HK-2 (cell line): Measurements from ENCODE around the gene SBDS.
A peak's percentile ranks its signal among the peaks of the same experiment; 100 is the strongest.
"Not testable (repeated sequence)": the region's sequence is repeated elsewhere in the genome, so short reads cannot be mapped to it uniquely, and the experiment has no call there.

Source experiments
- DNase-seq: peaks from one replicate; pipeline ENCODE4 v3.0.0-alpha.2; 2018; ENCODE audit not compliant: unreplicated experiment

Gene SBDS

DNA sequence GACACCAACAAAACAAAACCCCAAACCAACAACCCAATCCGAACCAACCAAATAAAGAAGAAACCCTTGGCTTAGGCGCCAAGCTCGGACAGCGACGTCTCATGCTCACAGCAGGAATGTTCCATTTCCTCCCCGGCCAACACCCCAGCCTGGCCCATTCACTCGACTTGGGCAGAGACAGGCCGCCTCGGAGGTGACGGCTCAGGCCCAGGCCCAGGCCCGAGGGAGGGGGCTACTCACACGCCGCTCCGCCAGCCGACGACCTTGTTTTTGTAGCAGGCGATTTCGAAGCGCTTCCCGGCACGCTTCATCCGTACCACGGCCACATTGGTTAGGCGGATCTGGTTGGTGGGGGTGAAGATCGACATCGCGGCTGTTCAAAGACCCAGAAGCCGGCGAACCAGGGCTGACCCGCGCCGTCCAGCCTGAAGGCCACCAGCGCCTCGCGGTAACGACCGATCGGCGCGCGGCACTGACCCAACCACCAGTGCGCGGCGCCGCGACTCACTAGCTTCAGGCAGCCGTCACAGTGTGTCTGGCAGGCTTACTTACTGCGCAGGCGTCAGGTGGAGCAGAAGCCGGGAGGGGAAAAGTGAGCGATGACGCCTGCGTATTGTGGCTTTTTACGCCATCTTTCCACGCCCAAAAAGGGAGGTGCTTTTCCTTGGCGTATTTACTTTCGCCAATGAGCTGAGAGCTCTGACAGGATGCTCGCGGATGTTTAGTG is at the start of gene SBDS:
Gene SBDS, minus strand, starts transcription at position 537 of the 727 bp plus-strand sequence. Its CDS starts 169 bp downstream, at position 368.
- peak; percentile 94 for DNase-seq

DNA sequence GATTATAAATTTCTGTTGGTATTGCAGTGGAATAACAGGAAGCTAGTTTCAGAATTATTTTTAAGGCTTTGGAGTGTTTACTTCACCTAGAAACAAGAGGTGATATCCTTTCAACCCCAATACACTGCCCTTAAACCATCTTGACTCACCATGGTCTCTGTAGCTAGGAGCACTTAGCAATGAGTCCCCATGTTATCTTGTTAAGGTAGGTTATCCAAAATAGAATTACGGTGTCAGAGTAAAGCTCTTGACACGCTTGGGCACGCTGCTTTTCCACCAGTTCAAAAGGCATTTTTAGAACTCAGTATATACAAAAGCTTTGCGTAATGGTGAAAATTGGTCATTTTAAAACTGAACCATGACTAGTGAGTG is 48.2 kb upstream of the SBDS start:
- not testable (repeated sequence) for DNase-seq

DNA sequence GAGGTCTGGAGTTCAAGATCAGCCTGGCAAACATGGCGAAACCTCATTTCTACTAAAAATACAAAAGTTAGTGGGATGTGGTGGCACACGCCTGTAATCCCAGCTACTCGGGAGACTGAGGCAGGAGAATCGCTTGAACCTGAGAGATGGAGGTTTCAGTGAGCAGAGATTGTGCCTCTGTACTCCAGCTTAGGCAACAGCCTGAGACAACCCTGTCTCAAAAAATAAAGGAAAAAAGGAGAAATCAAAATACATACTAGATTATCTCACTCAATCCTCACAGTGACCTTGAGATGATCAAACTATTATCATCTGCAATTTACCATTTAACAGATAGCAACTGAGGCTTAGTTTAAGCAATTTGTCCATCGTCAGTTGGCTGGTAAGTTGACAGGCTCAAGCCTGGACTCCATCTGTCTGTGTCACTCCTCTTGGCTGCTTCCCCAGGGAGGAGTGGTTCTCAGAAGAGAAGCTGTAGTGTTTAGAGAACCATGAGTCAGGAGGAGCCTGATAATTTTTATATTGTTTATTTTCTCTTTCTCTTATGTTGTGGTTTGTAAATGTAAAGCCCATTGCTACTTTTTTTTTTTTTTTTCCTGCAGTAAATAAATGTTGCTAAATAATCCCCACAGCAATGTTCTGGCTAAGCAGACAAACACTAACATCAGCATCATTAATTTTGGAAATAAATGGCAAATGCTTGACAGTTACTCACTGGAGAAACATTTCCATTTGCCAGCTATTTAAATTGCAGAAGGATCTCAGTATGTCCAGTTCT is 47.6 kb upstream of the SBDS start:
- DNase-seq = peak; percentile 24

DNA sequence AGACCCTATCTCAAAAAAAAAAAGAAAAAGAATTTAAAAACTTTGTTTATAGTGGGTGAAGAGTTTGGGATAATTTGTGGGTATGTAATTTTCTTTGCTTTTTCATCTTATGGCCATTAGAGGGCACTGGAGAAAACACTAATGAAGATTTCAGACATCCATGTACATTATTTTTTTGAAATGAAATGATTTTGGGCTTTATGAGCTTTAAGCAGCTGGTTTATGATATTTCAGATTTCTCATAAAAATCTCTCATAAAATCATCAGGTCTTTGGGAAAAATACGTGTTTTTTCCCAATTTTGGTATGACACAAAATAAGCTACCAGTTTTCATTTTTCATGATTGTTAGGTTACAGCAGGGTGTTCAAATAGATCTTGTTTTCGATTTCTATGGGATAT is 45.4 kb upstream of the SBDS start:
- DNase-seq = not testable (repeated sequence)

DNA sequence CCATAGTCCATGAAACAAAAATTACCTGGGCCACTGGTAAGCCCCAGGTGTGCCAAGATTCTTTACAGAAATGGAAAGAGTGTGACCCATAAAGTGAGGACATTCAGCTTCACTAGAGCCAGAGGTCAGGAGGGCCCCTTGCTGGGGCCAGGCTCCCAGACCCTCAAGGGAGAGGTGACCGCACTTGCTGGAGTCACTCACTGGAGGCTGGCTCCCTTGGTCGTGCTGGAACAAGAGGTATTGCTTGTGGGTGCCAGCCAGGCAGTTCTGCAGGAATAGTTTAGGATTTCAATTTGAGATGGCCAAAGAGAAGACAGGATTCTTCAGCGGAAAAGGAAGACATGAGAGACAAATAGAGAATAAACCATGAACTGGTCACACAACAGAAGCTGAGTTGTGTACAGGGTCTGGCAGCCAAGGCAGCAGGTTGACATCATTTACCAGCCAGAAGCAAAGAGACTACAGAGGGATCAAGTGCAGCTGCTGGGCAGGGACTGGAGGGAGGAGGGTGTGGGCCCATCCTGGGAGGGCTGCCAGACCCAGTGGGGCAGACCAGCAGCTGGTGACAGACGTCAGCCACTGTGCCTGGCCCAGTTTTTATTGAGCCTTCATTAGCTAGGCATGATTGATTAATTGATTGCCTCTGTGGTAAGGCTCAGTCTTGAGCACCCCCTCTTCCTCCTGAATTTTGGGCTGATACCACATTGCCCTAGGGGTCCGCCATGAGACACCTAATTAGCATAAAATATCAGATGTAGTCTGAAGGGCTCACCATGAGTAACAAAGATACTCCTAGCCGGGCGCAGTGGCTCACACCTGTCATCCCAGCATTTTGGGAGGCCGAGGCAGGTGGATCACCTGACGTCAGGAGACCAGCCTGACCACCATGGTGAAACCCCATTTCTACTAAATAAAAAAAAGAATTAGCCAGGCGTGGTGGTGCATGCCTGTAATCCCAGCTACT is 41.3 kb upstream of the SBDS start:
- DNase-seq = not testable (repeated sequence)

DNA sequence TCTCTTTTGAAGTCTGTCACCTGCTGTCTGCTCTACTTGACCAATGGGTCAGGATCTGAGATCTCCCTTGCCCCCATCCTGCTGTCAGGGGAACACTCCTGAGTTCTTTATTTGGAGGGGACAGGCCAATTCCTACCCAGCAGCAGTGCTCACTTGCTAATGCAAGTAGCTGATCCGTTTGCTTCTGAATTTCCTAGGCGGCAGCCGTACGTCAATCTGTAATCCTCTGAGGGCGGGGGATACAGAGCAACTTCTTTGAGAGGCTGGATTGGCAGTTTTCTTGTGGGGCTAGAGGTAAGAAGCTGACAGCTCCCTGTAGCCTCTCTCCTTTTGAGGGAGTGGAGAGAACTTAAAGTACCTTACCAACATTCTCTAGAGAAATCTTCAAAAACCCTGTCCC is 37.9 kb upstream of the SBDS start:
- DNase-seq = no peak

DNA sequence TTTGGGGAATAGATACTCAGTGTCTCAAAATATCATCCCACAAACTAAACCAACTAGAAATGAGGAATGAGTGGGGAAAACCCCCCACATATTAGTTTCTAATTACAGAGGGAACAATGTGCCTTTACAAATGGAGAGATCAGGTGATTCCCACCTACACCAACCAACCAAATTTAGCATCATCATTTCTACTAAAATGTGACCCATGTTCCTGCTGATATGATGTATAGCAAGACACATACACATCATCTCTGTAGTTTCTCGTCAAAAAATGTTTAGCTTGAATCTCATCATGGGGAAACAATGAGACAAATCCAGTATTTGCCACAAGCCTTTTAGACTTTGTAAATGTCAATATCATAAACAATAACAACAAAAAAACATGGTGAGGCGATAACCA is 36.3 kb upstream of the SBDS start:
- DNase-seq = not testable (repeated sequence)

DNA sequence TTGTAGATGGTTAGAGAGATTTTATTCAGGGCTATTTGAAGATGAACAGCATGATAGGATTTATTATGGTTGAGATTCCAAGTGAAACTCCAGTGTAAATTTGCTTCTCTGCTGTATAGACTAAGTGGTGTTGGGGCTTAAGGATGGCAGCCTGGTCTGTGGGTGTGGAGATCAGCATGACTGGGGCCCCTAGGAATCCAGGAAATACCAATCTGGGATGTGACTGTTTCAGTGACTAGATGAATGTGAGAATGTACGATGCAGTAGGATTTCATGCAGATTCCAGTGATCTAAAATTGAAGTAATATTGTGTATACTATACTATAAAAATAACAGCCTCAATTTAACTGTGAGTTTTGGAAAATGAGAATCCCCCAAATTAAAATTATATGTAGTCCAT is 30.1 kb upstream of the SBDS start:
- DNase-seq = not testable (repeated sequence)

DNA sequence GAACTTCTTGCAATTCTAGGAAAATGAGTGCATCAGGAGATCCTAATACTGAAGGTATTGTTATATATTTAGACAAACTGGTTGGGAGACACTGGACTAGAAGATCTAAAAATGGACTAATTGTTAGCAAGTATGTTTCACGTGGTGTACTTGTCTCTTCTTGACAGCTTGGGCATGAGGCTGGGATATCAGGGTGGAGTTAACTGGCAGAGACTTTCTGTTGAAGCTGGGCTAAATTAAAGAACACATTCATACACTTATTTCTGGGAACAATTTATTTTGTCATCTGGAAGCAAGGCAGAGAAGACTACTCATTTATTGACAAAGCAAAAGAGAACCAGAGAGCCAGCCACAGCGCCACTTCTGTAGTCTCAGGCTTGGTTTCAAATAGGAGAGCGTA is 27.1 kb upstream of the SBDS start:
- no peak for DNase-seq

DNA sequence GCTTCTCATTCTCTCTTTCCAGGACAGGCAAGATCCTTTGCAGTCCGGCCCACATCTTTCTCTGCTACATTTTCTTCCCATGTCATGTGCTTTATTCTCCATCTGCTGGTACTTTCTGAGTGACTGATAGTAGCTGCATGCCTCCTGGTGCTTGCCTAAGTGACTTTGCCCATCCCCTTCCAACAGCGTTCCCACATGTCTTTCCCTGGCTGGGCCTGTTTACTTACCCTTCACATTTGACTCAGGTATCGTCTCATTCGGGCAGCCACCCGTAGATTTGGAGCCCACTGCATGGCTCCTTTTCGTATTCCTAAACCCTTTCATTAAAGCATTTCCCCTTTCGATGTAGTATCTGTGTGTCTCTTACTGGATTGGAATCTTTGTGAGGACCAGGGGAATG is 25.9 kb upstream of the SBDS start:
- DNase-seq = no peak

DNA sequence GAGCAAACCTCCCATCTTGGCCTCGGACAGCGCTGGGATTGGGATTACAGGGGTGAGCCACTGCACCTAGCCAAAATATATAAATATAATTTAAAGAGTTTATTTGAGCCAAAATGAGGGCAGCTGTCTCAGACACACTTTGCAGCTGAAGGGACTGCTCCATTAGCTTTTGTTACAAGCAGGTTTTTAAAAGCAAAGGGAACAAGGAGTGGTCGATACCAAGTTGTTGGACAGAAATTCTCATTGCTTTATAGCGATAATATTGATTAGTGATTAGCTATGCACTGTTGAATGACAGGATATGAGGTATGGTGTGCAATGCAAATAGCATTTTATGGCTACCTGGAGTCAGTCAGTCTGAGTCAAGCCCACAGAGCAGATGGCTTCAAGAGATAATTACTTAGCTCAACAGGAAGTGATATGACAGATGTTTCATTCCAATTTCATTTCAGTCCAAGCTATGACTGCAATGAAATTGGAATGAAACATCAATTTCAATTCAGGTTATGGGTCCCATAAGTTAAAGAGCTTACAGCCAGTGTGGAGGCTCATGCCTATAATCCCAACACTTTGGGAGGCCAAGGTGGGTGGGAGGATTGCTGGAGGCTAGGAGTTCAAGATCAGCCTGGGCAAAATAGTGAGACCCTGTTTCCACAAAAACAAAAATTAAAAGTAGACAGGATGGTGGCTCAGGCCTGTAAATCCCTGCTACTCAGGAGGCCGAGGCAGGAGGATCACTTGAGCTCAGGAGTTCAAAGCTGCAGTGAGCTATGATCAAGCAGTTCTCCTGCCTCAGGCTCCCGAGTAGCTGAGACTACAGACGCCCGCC is 24.4 kb upstream of the SBDS start:
- DNase-seq = no peak

DNA sequence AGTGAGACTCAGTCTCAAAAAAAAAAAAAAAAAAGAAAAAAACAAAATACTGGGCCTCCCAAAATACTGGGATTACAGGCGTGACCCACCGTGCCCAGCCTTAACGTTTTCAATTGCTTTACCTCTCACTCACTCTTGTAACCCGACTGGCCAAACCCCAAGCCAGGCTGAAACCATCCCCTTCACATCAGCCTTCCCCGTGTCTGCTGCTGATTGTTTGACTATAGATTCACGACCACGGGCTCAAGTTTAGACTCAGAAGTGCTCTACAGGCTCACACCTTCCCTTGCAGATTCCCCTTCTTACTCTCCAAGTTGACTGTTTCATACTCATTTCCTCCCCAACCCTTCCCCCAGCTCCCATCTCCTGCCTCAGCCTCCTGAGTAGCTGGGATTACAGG is 23.6 kb upstream of the SBDS start:
- no peak for DNase-seq

DNA sequence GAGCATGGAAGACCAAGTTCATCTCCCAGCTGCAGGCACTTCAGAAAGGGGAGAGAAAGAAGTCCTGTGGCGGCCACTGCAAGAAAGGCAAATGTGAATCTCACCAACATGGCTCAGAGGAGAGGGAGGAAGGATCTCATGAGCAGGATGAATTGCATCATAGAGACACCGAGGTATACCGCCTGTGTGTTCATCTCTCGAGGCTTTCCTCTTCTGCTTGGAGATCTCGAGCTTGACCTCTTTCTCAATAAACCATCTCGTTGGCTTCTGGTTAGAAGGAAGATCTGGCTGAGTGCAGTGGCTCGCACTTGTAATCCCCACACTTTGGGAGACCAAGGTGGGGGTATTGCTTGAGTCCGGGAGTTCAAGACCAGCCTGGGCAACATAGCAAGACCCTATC is 22.6 kb upstream of the SBDS start:
- not testable (repeated sequence) for DNase-seq

DNA sequence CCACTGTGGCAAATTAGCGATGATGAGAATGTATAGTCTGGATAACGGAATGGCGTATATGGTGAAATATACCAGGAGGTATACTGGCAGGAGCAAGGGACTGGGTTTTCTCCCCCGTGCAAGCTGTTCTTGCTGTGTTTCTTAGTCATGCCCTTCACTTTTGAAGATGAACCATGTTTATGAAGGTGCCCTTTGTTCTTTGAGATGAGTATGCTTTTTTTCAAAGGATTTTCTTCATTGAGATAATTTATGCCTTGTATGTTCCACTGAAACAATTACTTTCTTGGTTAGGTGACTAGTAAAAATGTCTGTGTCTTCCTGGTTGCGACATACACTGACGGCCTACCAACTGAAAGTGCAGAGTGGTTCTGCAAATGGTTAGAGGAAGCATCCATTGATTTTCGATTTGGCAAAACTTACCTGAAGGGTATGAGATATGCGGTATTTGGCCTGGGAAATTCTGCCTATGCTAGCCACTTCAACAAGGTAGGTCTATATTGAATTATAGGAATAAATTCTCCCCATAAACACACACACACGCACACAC is 18.8 kb upstream of the SBDS start:
- not testable (repeated sequence) for DNase-seq

DNA sequence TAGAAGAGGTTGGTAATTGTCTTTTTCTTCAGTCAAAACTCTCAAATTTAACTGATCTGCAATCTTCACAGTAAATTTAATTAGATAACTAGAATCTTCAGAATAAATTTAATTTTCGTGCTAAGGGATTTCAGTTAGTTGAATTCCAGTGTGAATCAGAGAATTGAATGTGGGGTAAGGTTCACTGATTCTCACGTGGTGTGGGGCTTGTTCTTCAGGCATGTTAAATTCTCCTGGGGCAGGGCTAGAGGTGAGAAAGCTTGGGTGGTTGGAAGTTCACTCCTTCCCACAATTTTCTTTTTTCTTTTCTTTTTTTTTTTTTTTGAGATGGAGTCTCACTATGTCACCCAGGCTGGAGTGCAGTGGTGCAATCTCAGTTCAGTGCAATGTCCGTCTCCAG is 14.3 kb upstream of the SBDS start:
- not testable (repeated sequence) for DNase-seq

DNA sequence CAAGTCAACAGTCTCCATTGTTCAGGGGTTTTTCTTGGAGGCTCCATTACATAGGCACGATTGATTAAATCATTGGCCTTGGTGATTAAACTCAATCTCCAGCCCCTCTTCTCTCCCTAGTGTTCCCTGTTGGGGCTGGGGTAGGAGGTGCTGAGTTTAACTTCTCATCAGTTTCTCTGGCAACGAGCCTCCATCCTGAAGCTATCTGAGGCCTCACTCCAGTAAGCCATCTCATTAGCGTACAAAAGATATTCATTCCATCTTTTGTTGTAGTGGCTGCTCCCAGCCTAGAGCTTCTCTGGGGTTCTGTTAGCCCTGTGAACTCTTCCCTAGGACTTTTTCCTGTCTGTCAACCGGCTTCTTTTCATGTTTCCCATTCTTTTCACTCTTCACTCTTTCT is 12.9 kb upstream of the SBDS start:
- no peak for DNase-seq

DNA sequence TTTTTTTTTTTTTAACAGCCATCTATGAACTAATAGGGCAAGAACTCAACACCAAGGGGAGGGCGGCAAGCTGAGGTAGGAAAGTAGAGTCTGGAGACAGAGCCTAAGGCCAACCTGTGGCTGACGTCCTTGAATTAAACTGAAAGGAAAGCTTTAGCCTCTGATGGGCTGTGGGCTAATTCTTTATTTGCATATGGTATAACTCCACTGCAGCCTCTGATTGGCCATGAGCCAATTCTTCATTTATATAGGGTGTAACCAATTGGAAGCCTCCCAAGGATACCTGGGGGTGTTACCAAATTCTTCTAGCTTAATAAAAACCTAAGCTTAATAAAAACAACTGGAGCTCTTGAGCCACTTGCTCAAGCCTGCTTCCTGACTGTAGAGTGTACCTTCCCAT is 11.6 kb upstream of the SBDS start:
- DNase-seq = no peak

DNA sequence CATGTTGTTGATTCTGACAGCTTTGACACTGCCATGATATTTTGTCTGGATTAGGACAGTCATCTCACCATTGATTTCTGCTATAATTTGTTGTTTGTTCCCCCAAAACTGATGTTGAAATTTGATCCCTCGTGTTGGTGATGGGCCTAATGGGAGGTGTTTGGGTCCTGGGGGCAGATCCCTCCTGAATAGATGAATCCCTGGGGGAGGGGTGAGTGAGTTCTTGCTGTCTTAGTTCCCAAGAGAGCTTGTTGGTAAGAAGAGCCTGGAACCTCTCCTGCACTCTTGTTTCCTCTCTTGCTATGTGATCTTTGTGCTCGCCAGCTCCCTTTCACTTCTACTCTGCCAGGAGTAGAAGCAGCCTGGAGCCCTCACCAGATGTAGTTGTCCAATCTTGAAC is 8.8 kb upstream of the SBDS start:
- not testable (repeated sequence) for DNase-seq

DNA sequence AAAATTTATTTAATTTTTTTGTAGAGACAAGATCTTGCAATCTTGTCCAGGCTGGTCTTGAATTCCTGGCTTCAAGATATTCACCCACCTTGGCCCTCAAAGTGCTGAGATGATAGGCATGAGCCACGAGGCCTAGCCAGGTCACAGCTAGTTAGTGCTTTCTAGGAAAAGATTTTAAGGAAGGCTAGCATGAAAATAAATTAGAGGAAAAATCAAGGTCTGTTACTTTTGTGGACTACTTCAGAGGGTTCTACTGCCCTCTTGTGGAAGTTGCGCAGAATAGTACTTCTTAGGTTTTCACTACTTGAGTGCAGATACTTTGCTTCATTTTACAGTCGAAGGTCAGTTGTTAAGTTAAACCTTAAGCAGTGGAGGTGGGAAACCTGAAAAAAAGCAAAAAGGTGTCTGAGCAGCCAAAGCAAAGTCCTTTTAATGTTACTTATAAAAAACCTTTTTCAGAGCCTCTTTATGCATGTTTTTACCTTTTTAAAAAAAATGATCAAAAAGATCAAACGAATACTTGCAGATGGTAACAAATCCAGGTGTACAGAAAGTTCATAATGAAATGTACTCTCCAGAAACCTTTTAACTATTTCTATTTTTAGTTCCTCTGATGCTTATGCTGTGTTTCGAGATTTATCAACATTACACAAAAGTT is 5.3 kb upstream of the SBDS start:
- not testable (repeated sequence) for DNase-seq

DNA sequence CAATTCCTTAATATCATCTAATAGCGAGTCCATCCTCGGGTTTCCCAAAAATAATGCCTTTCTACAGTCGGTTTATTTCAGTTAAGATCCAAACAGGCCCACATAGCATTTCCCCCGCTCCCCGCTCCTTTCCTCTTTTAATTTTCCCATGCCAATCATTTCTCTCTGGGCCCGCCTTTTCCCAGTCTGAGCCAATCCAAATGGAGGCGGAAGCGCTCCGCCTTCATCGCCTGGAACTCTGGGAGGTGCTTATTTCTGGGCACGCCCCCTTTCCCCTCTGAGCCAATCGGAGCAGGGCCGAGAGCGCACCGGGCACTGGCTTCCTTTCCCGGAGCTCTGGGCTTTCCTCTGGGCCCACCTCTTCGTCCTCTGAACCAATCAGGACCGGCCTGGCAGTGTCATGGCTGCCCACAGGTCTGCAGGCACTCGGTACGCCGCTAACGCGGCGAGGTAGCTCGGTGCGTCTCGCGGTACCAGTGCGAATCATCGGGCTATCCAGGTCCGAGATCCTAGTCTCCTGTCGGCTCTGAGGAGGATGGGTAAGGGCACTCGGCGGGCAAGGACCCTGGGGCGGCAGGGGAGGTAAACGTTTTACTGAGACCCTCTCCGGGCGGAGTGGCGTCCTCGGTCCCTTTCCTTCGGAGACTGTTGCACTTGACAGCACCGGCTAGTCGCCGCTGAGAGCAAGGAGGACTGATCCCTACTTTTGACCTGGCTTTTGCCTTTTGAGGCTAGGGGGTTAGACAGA is 1.2 kb upstream of the SBDS start, which contains the start of gene TYW1:
Gene TYW1, plus strand, starts transcription at position 390 of the 748 bp plus-strand sequence. Its CDS starts 146 bp downstream, at position 536.
- DNase-seq = peak; percentile 98
